Islet precursor cell (in vitro differentiated cells): ENCODE data around the gene MTERF4.

Source experiments
- DNase-seq: peaks from one replicate; pipeline ENCODE4 v3.0.0-alpha.2; 2018

MTERF4 gene

GRCh38 chr2:241133436-241133820 lies 31.3 kb upstream of the MTERF4 start:
- no peak for DNase-seq

- no peak for DNase-seq
Observed at GRCh38 chr2:241132538-241133435, 30.7 kb upstream of the MTERF4 start.

- no peak for DNase-seq
Observed at GRCh38 chr2:241131531-241131930, 29.4 kb upstream of the MTERF4 start.

- DNase-seq: no peak
Observed at GRCh38 chr2:241130316-241130715, 28.2 kb upstream of the MTERF4 start.

GRCh38 chr2:241129086-241129871 lies 27.2 kb upstream of the MTERF4 start:
- DNase-seq: no peak

- no peak for DNase-seq
Observed at GRCh38 chr2:241128266-241128665, 26.2 kb upstream of the MTERF4 start.

- no peak for DNase-seq
Observed at GRCh38 chr2:241126771-241127202, 24.7 kb upstream of the MTERF4 start.

- no peak for DNase-seq
Observed at GRCh38 chr2:241126201-241126611, 24.1 kb upstream of the MTERF4 start.

- DNase-seq: no peak
Observed at GRCh38 chr2:241125626-241126025, 23.5 kb upstream of the MTERF4 start.

- no peak for DNase-seq
Observed at GRCh38 chr2:241123816-241124536, 21.9 kb upstream of the MTERF4 start.

GRCh38 chr2:241122376-241123002 lies 20.4 kb upstream of the MTERF4 start:
- peak; percentile 29 for DNase-seq

- no peak for DNase-seq
Observed at GRCh38 chr2:241121008-241121407, 18.9 kb upstream of the MTERF4 start.

GRCh38 chr2:241120440-241120839 lies 18.4 kb upstream of the MTERF4 start:
- no peak for DNase-seq

- DNase-seq: peak; percentile 35
Observed at GRCh38 chr2:241118737-241119505, 16.8 kb upstream of the MTERF4 start.

- peak; percentile 42 for DNase-seq
Observed at GRCh38 chr2:241116606-241117560, 14.8 kb upstream of the MTERF4 start.

GRCh38 chr2:241115361-241115760 lies 13.3 kb upstream of the MTERF4 start:
- no peak for DNase-seq

- DNase-seq: peak; percentile 21
Observed at GRCh38 chr2:241114836-241115235, 12.7 kb upstream of the MTERF4 start.

- peak; percentile 38 for DNase-seq
Observed at GRCh38 chr2:241112592-241112991, 10.5 kb upstream of the MTERF4 start.

GRCh38 chr2:241112046-241112445 lies 10.0 kb upstream of the MTERF4 start:
- DNase-seq: no peak

- no peak for DNase-seq
Observed at GRCh38 chr2:241111440-241111805, 9.3 kb upstream of the MTERF4 start.
